ENCODE measurements around the gene SIDT1. TPM values are rescaled to one million over a fixed set of nuclear protein-coding genes. Genes with fewer than 3 reads are reported as not detected.

SIDT1 gene
- total RNA-seq, 4 donors from 2014 or later: 35.6 to 134 (median 83.4) TPM

GRCh38 chr3:113498221-113499005 is 33.9 kb upstream of the SIDT1 start:
- Histone ChIP-seq H3K36me3 (peaks cover 0 to 23% (median 8%) of the 10 kb centered on the region in 4 donors), H3K27ac (no peak overlapping the region), H3K27me3 (no peaks in the 10 kb centered on the region), H3K4me3 (no peak overlapping the region), H3K4me1 (no peaks in the 10 kb centered on the region), H3K9me3 (no peaks in the 10 kb centered on the region)
- in situ Hi-C loops (cut with MboI; ENCODE audit: low pct_ligation_motif_present in 1 of 4, low pct_unique_long_range_greater_than_20kb in 1 of 4, low sequenced_read_pairs in 3 of 4) (loop anchor here in 1 of 4 donors (10.0 kb wide), 1 partner anchor 76 kb away; no protein-coding TSS in a partner anchor), intact Hi-C loops (cut with DNase I; ENCODE audit: low total_unique reads) (no loop called here)
- TF ChIP-seq EP300 (IDR thresholded peaks at IDR 0.05; ENCODE audit: low read depth) (no peak), POLR2A (IDR thresholded peaks at IDR 0.05) (no peak), POLR2AphosphoS5 (IDR thresholded peaks at IDR 0.05) (no peak)
- TF ChIP-seq, protein P1, sequence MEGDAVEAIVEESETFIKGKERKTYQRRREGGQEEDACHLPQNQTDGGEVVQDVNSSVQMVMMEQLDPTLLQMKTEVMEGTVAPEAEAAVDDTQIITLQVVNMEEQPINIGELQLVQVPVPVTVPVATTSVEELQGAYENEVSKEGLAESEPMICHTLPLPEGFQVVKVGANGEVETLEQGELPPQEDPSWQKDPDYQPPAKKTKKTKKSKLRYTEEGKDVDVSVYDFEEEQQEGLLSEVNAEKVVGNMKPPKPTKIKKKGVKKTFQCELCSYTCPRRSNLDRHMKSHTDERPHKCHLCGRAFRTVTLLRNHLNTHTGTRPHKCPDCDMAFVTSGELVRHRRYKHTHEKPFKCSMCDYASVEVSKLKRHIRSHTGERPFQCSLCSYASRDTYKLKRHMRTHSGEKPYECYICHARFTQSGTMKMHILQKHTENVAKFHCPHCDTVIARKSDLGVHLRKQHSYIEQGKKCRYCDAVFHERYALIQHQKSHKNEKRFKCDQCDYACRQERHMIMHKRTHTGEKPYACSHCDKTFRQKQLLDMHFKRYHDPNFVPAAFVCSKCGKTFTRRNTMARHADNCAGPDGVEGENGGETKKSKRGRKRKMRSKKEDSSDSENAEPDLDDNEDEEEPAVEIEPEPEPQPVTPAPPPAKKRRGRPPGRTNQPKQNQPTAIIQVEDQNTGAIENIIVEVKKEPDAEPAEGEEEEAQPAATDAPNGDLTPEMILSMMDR (IDR thresholded peaks at IDR 0.05): no peak
- DNase-seq: no peak
- 76 to 87% methylated on average over 5 of the region's 5 CpGs for WGBS, 2 donors (ENCODE audit: low coverage in 1 of 2)

DNA sequence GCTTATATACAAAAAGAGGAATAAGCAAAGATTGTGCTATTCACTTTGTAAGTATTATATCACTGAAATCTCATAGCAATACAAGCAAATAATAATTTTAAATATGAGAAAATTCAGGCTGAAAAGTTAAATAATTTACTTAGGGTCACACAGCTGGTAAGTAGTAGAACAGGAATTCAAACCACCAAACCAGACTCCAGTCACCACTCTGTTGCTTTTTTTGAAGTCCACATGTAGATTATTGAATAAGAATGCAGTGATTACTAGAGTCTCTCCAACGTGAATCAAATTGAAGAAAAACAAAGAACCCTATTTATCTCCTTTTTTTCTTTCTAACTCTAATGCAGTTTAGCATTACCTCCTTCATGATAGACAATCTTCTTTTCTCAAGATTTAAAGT is 33.3 kb upstream of the SIDT1 start:
- TF ChIP-seq POLR2AphosphoS5 (IDR thresholded peaks at IDR 0.05) (no peak), EP300 (IDR thresholded peaks at IDR 0.05; ENCODE audit: low read depth) (no peak), POLR2A (IDR thresholded peaks at IDR 0.05) (no peak)
- TF ChIP-seq, protein P1 (IDR thresholded peaks at IDR 0.05): no peak
- intact Hi-C loops (cut with DNase I; ENCODE audit: low total_unique reads): no loop called here
- WGBS, 2 donors (ENCODE audit: low coverage in 1 of 2): 3 to 17% methylated on average over 1 of the region's 1 CpG
- Histone ChIP-seq H3K27me3 (no peaks in the 10 kb centered on the region), H3K27ac (no peak overlapping the region), H3K9me3 (no peaks in the 10 kb centered on the region), H3K4me3 (no peak overlapping the region), H3K36me3 (peaks cover 0 to 23% (median 8%) of the 10 kb centered on the region in 4 donors), H3K4me1 (no peaks in the 10 kb centered on the region)
- no peak for DNase-seq
- in situ Hi-C loops (cut with MboI; ENCODE audit: low pct_ligation_motif_present in 1 of 4, low pct_unique_long_range_greater_than_20kb in 1 of 4, low sequenced_read_pairs in 3 of 4): loop anchor here in 1 of 4 donors (10.0 kb wide), 1 partner anchor 76 kb away; no protein-coding TSS in a partner anchor

DNA sequence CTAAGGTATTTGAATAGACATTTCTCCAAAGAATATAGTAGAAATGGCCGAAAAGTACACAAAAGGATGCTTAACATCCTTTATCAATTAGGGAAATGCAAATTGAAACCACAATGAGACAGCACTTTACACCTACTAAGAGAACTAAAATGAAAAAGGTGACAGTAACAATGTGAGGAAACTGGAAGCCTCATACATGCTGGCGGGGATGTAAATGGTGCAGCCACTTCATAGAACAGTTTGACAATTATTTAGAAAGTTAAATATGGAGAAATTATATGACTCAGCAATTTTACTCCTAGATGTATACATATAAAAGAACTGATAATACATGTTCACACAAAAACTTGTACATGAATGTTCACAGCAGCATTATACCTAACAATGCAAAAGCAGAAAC is 30.8 kb upstream of the SIDT1 start:
- H3K27me3 ChIP-seq: no peaks in the 10 kb centered on the region
- no peak overlapping the region for H3K4me3 ChIP-seq
- no peaks in the 10 kb centered on the region for H3K4me1 ChIP-seq
- no peak for TF ChIP-seq POLR2A (IDR thresholded peaks at IDR 0.05)
- TF ChIP-seq, protein P1 (IDR thresholded peaks at IDR 0.05): no peak
- no peak for TF ChIP-seq POLR2AphosphoS5 (IDR thresholded peaks at IDR 0.05)
- no peak for TF ChIP-seq EP300 (IDR thresholded peaks at IDR 0.05; ENCODE audit: low read depth)
- no peak overlapping the region for H3K27ac ChIP-seq
- intact Hi-C loops (cut with DNase I; ENCODE audit: low total_unique reads) (no loop called here), in situ Hi-C loops (cut with MboI; ENCODE audit: low pct_ligation_motif_present in 1 of 4, low pct_unique_long_range_greater_than_20kb in 1 of 4, low sequenced_read_pairs in 3 of 4) (loop anchor here in 1 of 4 donors (10.0 kb wide), 1 partner anchor 73 kb away; no protein-coding TSS in a partner anchor)
- H3K36me3 ChIP-seq: peaks cover 0 to 23% (median 8%) of the 10 kb centered on the region in 4 donors
- no peak for DNase-seq
- no peaks in the 10 kb centered on the region for H3K9me3 ChIP-seq
- 85 to 86% methylated on average over 2 of the region's 2 CpGs for WGBS, 2 donors (ENCODE audit: low coverage in 1 of 2)

- in situ Hi-C loops (cut with MboI; ENCODE audit: low pct_ligation_motif_present in 1 of 4, low pct_unique_long_range_greater_than_20kb in 1 of 4, low sequenced_read_pairs in 3 of 4) (loop anchor here in 1 of 4 donors (10.0 kb wide), 1 partner anchor 69 kb away; no protein-coding TSS in a partner anchor), intact Hi-C loops (cut with DNase I; ENCODE audit: low total_unique reads) (no loop called here)
- Histone ChIP-seq H3K4me3 (no peak overlapping the region), H3K27me3 (no peaks in the 10 kb centered on the region), H3K27ac (no peak overlapping the region), H3K4me1 (no peaks in the 10 kb centered on the region), H3K36me3 (no peaks in the 10 kb centered on the region), H3K9me3 (no peaks in the 10 kb centered on the region)
- DNase-seq: no peak
- WGBS, 2 donors (ENCODE audit: low coverage in 1 of 2): 73 to 74% methylated on average over 3 of the region's 3 CpGs
- TF ChIP-seq POLR2AphosphoS5 (IDR thresholded peaks at IDR 0.05) (no peak), EP300 (IDR thresholded peaks at IDR 0.05; ENCODE audit: low read depth) (no peak), POLR2A (IDR thresholded peaks at IDR 0.05) (no peak)
- TF ChIP-seq, protein P1 (IDR thresholded peaks at IDR 0.05): no peak
These were observed 26.5 kb upstream of the SIDT1 start for GRCh38 chr3:113505867-113506266.

Data from transverse colon (tissue), 4 donors.